Gastrocnemius medialis (tissue), 4 donors: ENCODE results near the gene GCK. TPM values are rescaled to one million over a fixed set of nuclear protein-coding genes. Genes with fewer than 3 reads are reported as not detected.

Experiments
- ATAC-seq, 2 donors: fragments of 150-250 bp; one replicate each; pipeline ENCODE4 v1.9.1; 2016
- DNase-seq, 2 donors: peaks; one replicate each; pipeline ENCODE4 v3.0.0-alpha.2; 2019
- H3K27ac ChIP-seq, 4 donors: fragments of 200-600 bp; sonication (generic); 1 replicate in 1 of 4; 2 replicates in 3 of 4; pipeline ENCODE4 v1.5.1; 2016 to 2018; ENCODE audit warnings: mild to moderate bottlenecking in 2 of 4, moderate library complexity in 1 of 4
- H3K27me3 ChIP-seq, 3 donors: fragments of 200-600 bp; sonication (generic) in 2 of 3; 1 replicate in 1 of 3; 2 replicates in 2 of 3; pipeline versions ENCODE4 v1.5.1 to v1.6.0; 2016 to 2019; ENCODE audit warnings: mild to moderate bottlenecking in 1 of 3, moderate library complexity in 1 of 3
- H3K36me3 ChIP-seq, 2 donors: fragments of 200-600 bp; sonication (generic) in 1 of 2; one replicate each; pipeline ENCODE4 v1.5.1; 2017 to 2018
- H3K4me1 ChIP-seq, 2 donors: fragments of 200-600 bp; sonication (generic) in 1 of 2; one replicate each; pipeline ENCODE4 v1.5.1; 2016 to 2017; ENCODE audit warnings: mild to moderate bottlenecking in 2 of 2
- H3K4me3 ChIP-seq, 4 donors: fragments of 200-600 bp; sonication (generic) in 3 of 4; 1 replicate in 1 of 4; 2 replicates in 3 of 4; pipeline ENCODE4 v1.5.1; 2016 to 2019; ENCODE audit warnings: mild to moderate bottlenecking in 2 of 4
- H3K9me3 ChIP-seq, 3 donors: fragments of 200-600 bp; sonication (generic) in 2 of 3; 1 replicate in 1 of 3; 2 replicates in 2 of 3; pipeline ENCODE4 v1.5.1; 2016 to 2019
- POLR2A ChIP-seq, 2 donors: fragments of 450-650 bp; IDR thresholded peaks; one replicate each; pipeline ENCODE4 v1.6.1; 2017; ENCODE audit warnings: antibody characterized with exemption in 2 of 2, mild to moderate bottlenecking in 2 of 2, moderate library complexity in 2 of 2
- in situ Hi-C, 4 donors: fragments of 200-750 bp; cut with MboI; loops; one replicate each; pipeline versions ENCODE4 v1.15.0 to v1.8.0; 2017; ENCODE audit warnings: low sequenced_read_pairs in 4 of 4
- intact Hi-C: fragments of 100-400 bp; cut with DNase I; formaldehyde crosslinking; loops from one replicate; pipeline ENCODE4 v1.15.1; 2023; ENCODE audit warnings: low total_unique reads
- total RNA-seq, 4 donors: library from RNA; depleted of rRNA; stranded (reverse); fragments of >200 nt; gene quantifications; one replicate each; pipeline versions ENCODE4 v1.1.0 to v1.2.3, GENCODE V29; 2016
- TF ChIP-seq, protein P1 (sequence below), 5 experiments: fragments of 450-650 bp in 3 of 5; fragments of 200-600 bp in 2 of 5; sonication (generic) in 2 of 5; IDR thresholded peaks in 4 of 5; conservative IDR thresholded peaks in 1 of 5; 1 replicate in 4 of 5; 2 replicates in 1 of 5; pipeline ENCODE4 v1.5.1; 2016 to 2019; ENCODE audit warnings: antibody characterized with exemption in 5 of 5, mild to moderate bottlenecking in 3 of 5, moderate library complexity in 3 of 5

The GCK gene
- total RNA-seq, 4 donors from 2014 or later, result 0.33 TPM; not detected in 3

DNA sequence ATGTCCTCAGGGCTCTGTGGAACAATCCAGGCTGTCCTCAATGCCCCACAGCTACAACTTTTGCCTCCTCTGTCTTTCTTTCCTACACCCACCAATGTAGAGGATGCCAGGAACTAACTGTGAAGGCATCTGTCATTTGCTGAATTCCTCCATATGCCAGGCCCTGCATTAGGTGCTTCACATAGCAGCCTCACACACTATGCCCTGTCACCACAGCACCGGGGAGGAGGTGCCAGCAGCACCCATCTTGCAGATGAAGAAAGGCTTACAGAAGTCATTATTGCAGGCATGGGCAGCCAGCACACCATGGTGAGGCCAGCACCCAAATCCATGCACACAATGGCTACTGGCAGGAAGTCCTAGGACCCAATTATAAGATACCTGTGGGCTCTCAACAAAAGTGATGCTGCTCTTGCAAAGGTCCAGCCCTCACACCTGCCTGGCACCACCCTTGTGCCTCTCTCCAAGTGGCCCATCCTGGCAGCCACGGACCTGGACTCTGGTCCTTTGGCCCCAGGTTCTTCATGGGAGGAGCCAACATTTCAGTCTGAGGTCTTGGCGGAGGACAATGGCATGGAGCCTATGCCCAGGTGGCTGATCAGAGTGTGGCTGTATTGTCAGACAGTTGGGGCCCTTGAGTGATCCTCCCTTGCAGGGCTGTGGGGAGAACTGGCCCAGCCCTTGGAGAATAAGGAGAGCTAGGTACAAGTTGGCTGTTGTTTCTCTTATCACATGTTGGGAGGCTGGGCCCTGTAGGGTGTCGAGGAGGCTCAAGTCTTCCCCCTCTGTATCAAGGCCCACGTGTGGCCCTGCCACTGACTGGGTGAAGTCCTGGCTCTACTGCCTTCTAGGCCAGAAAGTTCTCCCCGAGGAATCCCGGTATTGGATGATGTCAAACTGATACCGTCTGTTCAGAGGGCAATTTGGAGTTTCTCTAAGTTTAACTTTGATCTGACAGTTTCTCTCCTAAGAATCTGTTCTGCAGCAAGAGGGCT is 33.8 kb downstream of the GCK start:
- H3K27me3 ChIP-seq, result no peaks in the 10 kb centered on the region
- ATAC-seq, result no peak
- H3K4me1 ChIP-seq, result peaks cover 10 to 11% of the 10 kb centered on the region in 2 donors
- no peak overlapping the region for H3K4me3 ChIP-seq
- no peak for TF ChIP-seq POLR2A (IDR thresholded peaks at IDR 0.05)
- TF ChIP-seq, protein P1, sequence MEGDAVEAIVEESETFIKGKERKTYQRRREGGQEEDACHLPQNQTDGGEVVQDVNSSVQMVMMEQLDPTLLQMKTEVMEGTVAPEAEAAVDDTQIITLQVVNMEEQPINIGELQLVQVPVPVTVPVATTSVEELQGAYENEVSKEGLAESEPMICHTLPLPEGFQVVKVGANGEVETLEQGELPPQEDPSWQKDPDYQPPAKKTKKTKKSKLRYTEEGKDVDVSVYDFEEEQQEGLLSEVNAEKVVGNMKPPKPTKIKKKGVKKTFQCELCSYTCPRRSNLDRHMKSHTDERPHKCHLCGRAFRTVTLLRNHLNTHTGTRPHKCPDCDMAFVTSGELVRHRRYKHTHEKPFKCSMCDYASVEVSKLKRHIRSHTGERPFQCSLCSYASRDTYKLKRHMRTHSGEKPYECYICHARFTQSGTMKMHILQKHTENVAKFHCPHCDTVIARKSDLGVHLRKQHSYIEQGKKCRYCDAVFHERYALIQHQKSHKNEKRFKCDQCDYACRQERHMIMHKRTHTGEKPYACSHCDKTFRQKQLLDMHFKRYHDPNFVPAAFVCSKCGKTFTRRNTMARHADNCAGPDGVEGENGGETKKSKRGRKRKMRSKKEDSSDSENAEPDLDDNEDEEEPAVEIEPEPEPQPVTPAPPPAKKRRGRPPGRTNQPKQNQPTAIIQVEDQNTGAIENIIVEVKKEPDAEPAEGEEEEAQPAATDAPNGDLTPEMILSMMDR (IDR thresholded peaks at IDR 0.05 in 4 of 5, conservative IDR thresholded peaks at IDR 0.05 in 1 of 5), result no peak
- in situ Hi-C loops (no loop called here), intact Hi-C loops (no loop called here)
- DNase-seq, result no peak
- no peaks in the 10 kb centered on the region for H3K9me3 ChIP-seq
- H3K36me3 ChIP-seq, result no peaks in the 10 kb centered on the region
- H3K27ac ChIP-seq, result no peak overlapping the region

GRCh38 chr7:44154703-44155102 is 34.5 kb downstream of the GCK start:
- TF ChIP-seq, protein P1 (IDR thresholded peaks at IDR 0.05 in 4 of 5, conservative IDR thresholded peaks at IDR 0.05 in 1 of 5), result no peak
- no peak for TF ChIP-seq POLR2A (IDR thresholded peaks at IDR 0.05)
- H3K27ac ChIP-seq, result no peak overlapping the region
- no peak for DNase-seq
- no peaks in the 10 kb centered on the region for H3K27me3 ChIP-seq
- H3K4me3 ChIP-seq, result no peak overlapping the region
- intact Hi-C loops (no loop called here), in situ Hi-C loops (no loop called here)
- H3K9me3 ChIP-seq, result no peaks in the 10 kb centered on the region
- ATAC-seq, result no peak
- peaks cover 4 to 9% of the 10 kb centered on the region in 2 donors for H3K4me1 ChIP-seq
- H3K36me3 ChIP-seq, result no peaks in the 10 kb centered on the region

GRCh38 chr7:44153948-44154335 is 35.3 kb downstream of the GCK start:
- DNase-seq (no peak), ATAC-seq (no peak)
- no peaks in the 10 kb centered on the region for H3K36me3 ChIP-seq
- TF ChIP-seq, protein P1 (IDR thresholded peaks at IDR 0.05 in 4 of 5, conservative IDR thresholded peaks at IDR 0.05 in 1 of 5), result no peak
- TF ChIP-seq POLR2A (IDR thresholded peaks at IDR 0.05), result no peak
- no peaks in the 10 kb centered on the region for H3K9me3 ChIP-seq
- in situ Hi-C loops, result no loop called here
- H3K27ac ChIP-seq, result no peak overlapping the region
- intact Hi-C loops, result no loop called here
- H3K4me3 ChIP-seq, result no peak overlapping the region
- H3K27me3 ChIP-seq, result no peaks in the 10 kb centered on the region
- H3K4me1 ChIP-seq, result peaks cover 0 to 2% of the 10 kb centered on the region in 2 donors

DNA sequence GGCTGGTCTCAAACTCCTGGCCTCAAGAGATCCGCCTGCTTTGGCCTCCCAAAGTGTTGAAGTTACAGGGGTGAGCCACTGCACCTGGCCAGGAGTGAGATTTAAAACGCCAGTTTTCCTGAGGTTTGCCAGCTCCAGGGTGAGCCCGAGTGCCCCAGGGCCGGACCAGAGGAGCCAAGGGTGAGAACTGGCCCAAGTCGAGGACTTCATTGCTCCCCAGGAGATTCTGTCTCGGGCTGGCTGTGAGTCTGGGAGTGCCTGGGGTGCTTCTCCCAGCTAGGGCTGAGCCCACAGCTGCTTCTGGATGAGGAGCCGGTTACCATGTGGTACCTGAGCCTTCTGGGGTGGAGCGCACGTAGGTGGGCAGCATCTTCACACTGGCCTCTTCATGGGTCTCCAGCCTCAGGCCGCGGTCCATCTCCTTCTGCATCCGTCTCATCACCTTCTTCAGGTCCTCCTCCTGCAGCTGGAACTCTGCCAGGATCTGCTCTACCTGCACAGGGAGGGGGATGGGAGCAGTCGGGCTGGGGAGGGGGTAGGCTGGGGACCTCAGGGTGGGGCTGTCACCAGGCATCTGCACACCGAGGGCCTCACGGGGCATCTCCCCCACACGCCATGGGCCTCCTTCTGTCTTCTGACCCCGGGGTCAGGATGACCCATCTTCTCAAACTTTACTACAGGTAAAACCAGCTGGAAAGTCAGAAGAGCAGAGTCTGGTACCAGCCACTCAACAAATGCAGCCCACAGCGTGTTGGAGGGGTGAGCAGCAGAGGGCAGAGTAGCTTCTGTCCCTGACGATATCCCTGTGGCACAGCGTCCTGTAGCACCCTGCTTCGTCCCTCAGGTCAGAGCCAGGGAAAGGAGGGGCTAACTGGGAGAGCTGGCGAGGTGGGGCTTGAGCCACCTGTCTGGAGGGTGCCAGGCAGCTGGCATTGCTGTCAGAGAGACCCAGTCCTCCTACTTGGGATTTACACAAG is 36.0 kb downstream of the GCK start:
- no peak overlapping the region for H3K27ac ChIP-seq
- in situ Hi-C loops (no loop called here), intact Hi-C loops (no loop called here)
- TF ChIP-seq POLR2A (IDR thresholded peaks at IDR 0.05), result no peak
- TF ChIP-seq, protein P1 (IDR thresholded peaks at IDR 0.05 in 4 of 5, conservative IDR thresholded peaks at IDR 0.05 in 1 of 5), result no peak
- H3K36me3 ChIP-seq, result no peaks in the 10 kb centered on the region
- no peak for ATAC-seq
- DNase-seq, result no peak
- H3K27me3 ChIP-seq, result no peaks in the 10 kb centered on the region
- H3K4me1 ChIP-seq, result no peaks in the 10 kb centered on the region
- no peak overlapping the region for H3K4me3 ChIP-seq
- no peaks in the 10 kb centered on the region for H3K9me3 ChIP-seq
